ENCODE results near the gene CFAP99. TPM values are rescaled to one million over a fixed set of nuclear protein-coding genes. Genes with fewer than 3 reads are reported as not detected.

Gene CFAP99
- polyA plus RNA-seq, 3 donors = 0.15 to 0.27 TPM; not detected in 1

- no peaks in the 10 kb centered on the region for H3K9me3 ChIP-seq (replicated peaks in 1 of 2; ENCODE audit: control insufficient read depth in 1 of 2, insufficient read depth in 1 of 2, low read length in 2 of 2)
- no peak overlapping the region for H3K4me2 ChIP-seq (replicated peaks; ENCODE audit: extremely low read depth, low read length, poor library complexity, severe bottlenecking)
- no peaks in the 10 kb centered on the region for H3K36me3 Mint-ChIP-seq
- no peak overlapping the region for H3K4me3 Mint-ChIP-seq
- H3K36me3 ChIP-seq (replicated peaks in 1 of 2; ENCODE audit: control insufficient read depth in 1 of 2, insufficient read depth in 2 of 2, low read length in 2 of 2) = no peaks in the 10 kb centered on the region
- H2AFZ ChIP-seq (ENCODE audit: insufficient read depth, low read depth, low read length, poor library complexity, severe bottlenecking) = no peak overlapping the region
- peaks cover 27% of the 10 kb centered on the region for H3K4me1 Mint-ChIP-seq
- peak overlapping the region in 2 of 7 donors; percentile 6 to 34 for H3K27ac Mint-ChIP-seq
- 100% methylated on average over 1 of the region's 3 CpGs for WGBS (ENCODE audit: insufficient coverage)
- H3K27me3 ChIP-seq (ENCODE audit: control insufficient read depth in 2 of 2, insufficient read depth in 2 of 2, low read length in 2 of 2) = peaks cover 0 to under 1% of the 10 kb centered on the region in 2 donors
- intact Hi-C loops (cut with micrococcal nuclease) = no loop called here
- H3K27me3 Mint-ChIP-seq (ENCODE audit: low read depth in 3 of 3) = peaks cover 7 to 8% (median 8%) of the 10 kb centered on the region in 3 donors
- no peak for DNase-seq
- H3K9me3 Mint-ChIP-seq = peaks cover 0 to 4% (median 0%) of the 10 kb centered on the region in 7 donors
- H3K4me1 ChIP-seq (ENCODE audit: control insufficient read depth in 1 of 2, insufficient read depth in 2 of 2, low read length in 2 of 2) = peaks cover 19 to 22% of the 10 kb centered on the region in 2 donors
- no peak overlapping the region for H3K27ac ChIP-seq (ENCODE audit: low read depth in 1 of 2, low read length in 2 of 2)
- H4K20me1 ChIP-seq (ENCODE audit: insufficient read depth, low read length) = peaks cover 5% of the 10 kb centered on the region
- no peaks in the 10 kb centered on the region for H3K79me2 ChIP-seq (ENCODE audit: insufficient read depth, low read length)
- H3K4me3 ChIP-seq (replicated peaks in 1 of 3; ENCODE audit: low read depth in 2 of 3, low read length in 3 of 3) = no peak overlapping the region
- no peak overlapping the region for H3K9ac ChIP-seq (ENCODE audit: insufficient read depth, low read length, poor library complexity, severe bottlenecking)
- TF ChIP-seq, protein P1, sequence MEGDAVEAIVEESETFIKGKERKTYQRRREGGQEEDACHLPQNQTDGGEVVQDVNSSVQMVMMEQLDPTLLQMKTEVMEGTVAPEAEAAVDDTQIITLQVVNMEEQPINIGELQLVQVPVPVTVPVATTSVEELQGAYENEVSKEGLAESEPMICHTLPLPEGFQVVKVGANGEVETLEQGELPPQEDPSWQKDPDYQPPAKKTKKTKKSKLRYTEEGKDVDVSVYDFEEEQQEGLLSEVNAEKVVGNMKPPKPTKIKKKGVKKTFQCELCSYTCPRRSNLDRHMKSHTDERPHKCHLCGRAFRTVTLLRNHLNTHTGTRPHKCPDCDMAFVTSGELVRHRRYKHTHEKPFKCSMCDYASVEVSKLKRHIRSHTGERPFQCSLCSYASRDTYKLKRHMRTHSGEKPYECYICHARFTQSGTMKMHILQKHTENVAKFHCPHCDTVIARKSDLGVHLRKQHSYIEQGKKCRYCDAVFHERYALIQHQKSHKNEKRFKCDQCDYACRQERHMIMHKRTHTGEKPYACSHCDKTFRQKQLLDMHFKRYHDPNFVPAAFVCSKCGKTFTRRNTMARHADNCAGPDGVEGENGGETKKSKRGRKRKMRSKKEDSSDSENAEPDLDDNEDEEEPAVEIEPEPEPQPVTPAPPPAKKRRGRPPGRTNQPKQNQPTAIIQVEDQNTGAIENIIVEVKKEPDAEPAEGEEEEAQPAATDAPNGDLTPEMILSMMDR (IDR thresholded peaks at IDR 0.05) = no peak
Observed at GRCh38 chr4:2407991-2408342, 10.8 kb upstream of the CFAP99 start.

- H3K4me3 ChIP-seq (replicated peaks in 1 of 3; ENCODE audit: low read depth in 2 of 3, low read length in 3 of 3) = no peak overlapping the region
- peaks cover 22% of the 10 kb centered on the region in 2 donors for H3K4me1 ChIP-seq (ENCODE audit: control insufficient read depth in 1 of 2, insufficient read depth in 2 of 2, low read length in 2 of 2)
- no peak overlapping the region for H3K27ac Mint-ChIP-seq
- peaks cover 4 to 8% (median 6%) of the 10 kb centered on the region in 3 donors for H3K27me3 Mint-ChIP-seq (ENCODE audit: low read depth in 3 of 3)
- no peaks in the 10 kb centered on the region for H3K9me3 ChIP-seq (replicated peaks in 1 of 2; ENCODE audit: control insufficient read depth in 1 of 2, insufficient read depth in 1 of 2, low read length in 2 of 2)
- WGBS (ENCODE audit: insufficient coverage) = 91% methylated on average over 13 of the region's 15 CpGs
- no peak overlapping the region for H3K27ac ChIP-seq (ENCODE audit: low read depth in 1 of 2, low read length in 2 of 2)
- no peak overlapping the region for H3K4me2 ChIP-seq (replicated peaks; ENCODE audit: extremely low read depth, low read length, poor library complexity, severe bottlenecking)
- H3K4me3 Mint-ChIP-seq = no peak overlapping the region
- H2AFZ ChIP-seq (ENCODE audit: insufficient read depth, low read depth, low read length, poor library complexity, severe bottlenecking) = no peak overlapping the region
- no peaks in the 10 kb centered on the region for H3K36me3 Mint-ChIP-seq
- no peak overlapping the region for H3K9ac ChIP-seq (ENCODE audit: insufficient read depth, low read length, poor library complexity, severe bottlenecking)
- H3K79me2 ChIP-seq (ENCODE audit: insufficient read depth, low read length) = no peaks in the 10 kb centered on the region
- peaks cover 0 to 4% (median 0%) of the 10 kb centered on the region in 7 donors for H3K9me3 Mint-ChIP-seq
- TF ChIP-seq, protein P1 (IDR thresholded peaks at IDR 0.05) = no peak
- DNase-seq = no peak
- H3K27me3 ChIP-seq (ENCODE audit: control insufficient read depth in 2 of 2, insufficient read depth in 2 of 2, low read length in 2 of 2) = no peaks in the 10 kb centered on the region
- no peaks in the 10 kb centered on the region for H3K36me3 ChIP-seq (replicated peaks in 1 of 2; ENCODE audit: control insufficient read depth in 1 of 2, insufficient read depth in 2 of 2, low read length in 2 of 2)
- intact Hi-C loops (cut with micrococcal nuclease) = no loop called here
- H4K20me1 ChIP-seq (ENCODE audit: insufficient read depth, low read length) = no peaks in the 10 kb centered on the region
- H3K4me1 Mint-ChIP-seq = peaks cover 27% of the 10 kb centered on the region
Observed at GRCh38 chr4:2408401-2408958, 10.3 kb upstream of the CFAP99 start.
